SK-N-SH (cell line): ENCODE measurements around the gene MAPK1.

Experiments
- CTCF ChIP-seq: fragments of 200-600 bp; sonication (generic); IDR thresholded peaks from 2 replicates; pipeline ENCODE4 v1.6.1; 2017; ENCODE audit warnings: antibody characterized with exemption, mild to moderate bottlenecking, moderate library complexity
- EZH2phosphoT487 ChIP-seq: fragments of 200-600 bp; sonication (generic); IDR thresholded peaks from 2 replicates; pipeline ENCODE4 v1.6.1; 2017; ENCODE audit warnings: low read depth, mixed run types, mild to moderate bottlenecking, antibody characterized with exemption, moderate library complexity, borderline replicate concordance
- NRF1 ChIP-seq: IDR thresholded peaks from 2 replicates; pipeline ENCODE4 v1.6.1; 2012; ENCODE audit warnings: low read depth, mild to moderate bottlenecking, low read length
- SIN3A ChIP-seq: IDR thresholded peaks from 2 replicates; pipeline ENCODE4 v1.6.1; 2012; ENCODE audit warnings: low read depth, mild to moderate bottlenecking, low read length, moderate library complexity, borderline replicate concordance
- SMC3 ChIP-seq: IDR thresholded peaks from 2 replicates; pipeline ENCODE4 v1.6.1; 2012; ENCODE audit warnings: low read depth, low read length, improper control_type of control experiment
- TAF1 ChIP-seq: IDR thresholded peaks from 2 replicates; pipeline ENCODE4 v1.6.1; 2012; ENCODE audit warnings: low read depth, mild to moderate bottlenecking, low read length, moderate library complexity, borderline replicate concordance

- TF ChIP-seq CTCF = no peak
- no peak for TF ChIP-seq SIN3A
- no peak for TF ChIP-seq SMC3
- TF ChIP-seq TAF1 = no peak
- TF ChIP-seq NRF1 = no peak
- TF ChIP-seq EZH2phosphoT487 = no peak
Observed at GRCh38 chr22:21778705-21779363, 88.6 kb downstream of the MAPK1 start.
